Measurements from ENCODE around the gene LINC00237. TPM values are rescaled to one million over a fixed set of nuclear protein-coding genes. Genes with fewer than 3 reads are reported as not detected.

The LINC00237 gene
- total RNA-seq, 1 donor from 2014 or later = not detected

GRCh38 chr20:21125849-21126580 lies 19.9 kb upstream of the LINC00237 start, which contains the start of gene KIZ:
TSS of gene KIZ (plus strand) at chr20:21126082. CDS start at chr20:21126116, 34 bp downstream.
- DNase-seq (ENCODE audit: low read depth in 2 of 2) = peak; percentile 94 to 97

DNA sequence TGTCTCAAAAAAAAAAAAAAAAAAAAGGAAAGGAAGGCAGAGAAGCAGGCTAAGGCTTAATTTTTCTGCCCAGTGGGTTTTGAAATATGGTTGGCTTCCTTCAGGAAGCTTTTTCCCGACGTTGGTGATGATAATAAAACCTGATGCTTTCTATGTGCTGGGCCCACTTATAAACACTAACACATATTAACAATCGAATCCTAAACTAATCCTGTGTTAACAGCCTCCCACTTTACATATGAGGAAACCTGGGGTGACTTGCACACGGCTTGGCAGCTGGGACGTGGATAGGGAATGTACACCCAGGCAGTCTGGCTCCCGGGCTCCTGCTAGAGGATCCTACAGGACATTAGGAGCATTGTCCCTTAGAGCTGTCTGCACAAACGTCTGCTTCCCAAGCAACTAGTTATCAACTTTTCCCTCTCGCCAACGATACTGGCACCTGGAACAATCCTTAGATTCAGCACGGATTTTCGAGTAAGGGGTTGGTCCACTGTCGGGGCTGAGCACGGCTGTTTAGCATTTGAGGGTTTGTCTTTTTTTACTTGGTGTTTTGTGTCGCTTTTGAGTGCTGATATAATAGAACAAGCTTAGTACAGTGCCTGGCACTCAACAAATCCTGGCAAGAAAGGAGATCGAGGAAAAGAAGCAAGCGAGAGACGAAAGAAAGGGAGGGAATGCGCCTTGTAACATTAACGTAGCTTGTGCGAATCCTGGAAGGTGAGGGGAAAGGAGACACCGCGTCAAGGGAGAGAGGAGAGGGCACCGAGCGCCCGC lies 19.1 kb upstream of the LINC00237 start:
- peak; percentile 47 to 48 for DNase-seq (ENCODE audit: low read depth in 2 of 2)

DNA sequence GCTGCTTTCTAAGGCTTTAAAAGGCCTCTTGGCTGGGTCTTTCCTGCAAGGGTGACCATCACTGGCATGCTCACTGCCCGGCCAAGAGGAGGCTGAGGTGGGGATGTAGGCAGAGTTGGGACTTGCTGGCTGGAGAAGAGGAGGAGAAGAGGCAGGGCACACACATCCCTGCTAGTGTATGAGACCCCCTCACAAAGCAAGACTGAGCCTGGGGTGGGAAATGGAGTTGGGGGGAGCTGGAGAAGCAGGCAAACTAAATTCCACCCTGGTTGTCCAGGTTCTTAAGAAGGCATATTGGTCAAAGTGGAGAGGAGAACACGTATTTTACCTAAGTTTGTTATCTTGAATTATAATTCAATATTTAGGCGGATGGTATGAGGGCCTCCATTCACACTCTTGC lies 18.0 kb upstream of the LINC00237 start:
- no peak for DNase-seq (ENCODE audit: low read depth in 2 of 2)

- DNase-seq (ENCODE audit: low read depth in 2 of 2) = no peak
Observed at GRCh38 chr20:21118782-21119181, 12.6 kb upstream of the LINC00237 start.

GRCh38 chr20:21118138-21118537 lies 12.0 kb upstream of the LINC00237 start:
- no peak for DNase-seq (ENCODE audit: low read depth in 2 of 2)

- no peak for DNase-seq (ENCODE audit: low read depth in 2 of 2)
Observed at GRCh38 chr20:21117521-21117920, 11.4 kb upstream of the LINC00237 start.

DNA sequence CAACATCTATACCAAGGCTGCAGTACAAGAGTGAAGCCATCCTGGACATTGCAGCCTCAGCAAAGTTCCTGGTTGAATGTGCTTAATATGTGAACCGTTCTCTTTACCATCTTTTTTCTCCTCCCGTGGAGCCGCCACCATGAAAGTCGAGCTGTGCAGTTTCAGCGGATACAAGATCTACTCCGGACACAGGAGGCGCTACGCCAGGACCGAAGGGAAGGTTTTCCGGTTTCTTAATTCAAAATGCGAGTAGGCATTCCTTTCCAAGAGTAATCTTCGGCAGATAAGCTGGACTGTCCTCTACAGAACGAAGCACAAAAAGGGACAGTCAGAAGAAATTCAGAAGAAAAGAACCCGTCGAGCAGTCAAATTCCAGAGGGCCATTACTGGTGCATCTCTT lies 8.4 kb upstream of the LINC00237 start:
- DNase-seq (ENCODE audit: low read depth in 2 of 2) = no peak

DNA sequence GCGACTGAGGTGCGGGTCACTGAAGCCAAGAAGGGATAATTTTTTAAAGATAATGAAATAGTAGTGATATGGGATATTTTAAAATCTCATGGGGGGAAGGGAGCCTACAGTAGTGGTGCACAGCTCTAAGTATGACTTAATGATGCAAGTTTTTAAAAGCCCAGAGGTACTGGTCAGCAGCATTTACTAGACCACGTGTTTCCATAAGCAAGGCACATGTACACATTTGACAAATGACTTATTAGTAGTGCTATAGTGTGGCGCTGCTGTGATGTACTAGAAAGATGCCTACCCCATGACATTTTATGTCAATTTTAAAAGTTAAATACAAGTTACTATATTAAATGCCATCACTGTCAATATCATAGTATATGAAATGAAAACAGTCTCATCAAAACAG lies 7.5 kb upstream of the LINC00237 start:
- DNase-seq (ENCODE audit: low read depth in 2 of 2) = no peak

GRCh38 chr20:21111416-21111815 lies 5.3 kb upstream of the LINC00237 start:
- no peak for DNase-seq (ENCODE audit: low read depth in 2 of 2)

- DNase-seq (ENCODE audit: low read depth in 2 of 2) = no peak
Observed at GRCh38 chr20:21110811-21111210, 4.7 kb upstream of the LINC00237 start.

GRCh38 chr20:21109144-21109543 lies 3.0 kb upstream of the LINC00237 start:
- DNase-seq (ENCODE audit: low read depth in 2 of 2) = no peak

DNA sequence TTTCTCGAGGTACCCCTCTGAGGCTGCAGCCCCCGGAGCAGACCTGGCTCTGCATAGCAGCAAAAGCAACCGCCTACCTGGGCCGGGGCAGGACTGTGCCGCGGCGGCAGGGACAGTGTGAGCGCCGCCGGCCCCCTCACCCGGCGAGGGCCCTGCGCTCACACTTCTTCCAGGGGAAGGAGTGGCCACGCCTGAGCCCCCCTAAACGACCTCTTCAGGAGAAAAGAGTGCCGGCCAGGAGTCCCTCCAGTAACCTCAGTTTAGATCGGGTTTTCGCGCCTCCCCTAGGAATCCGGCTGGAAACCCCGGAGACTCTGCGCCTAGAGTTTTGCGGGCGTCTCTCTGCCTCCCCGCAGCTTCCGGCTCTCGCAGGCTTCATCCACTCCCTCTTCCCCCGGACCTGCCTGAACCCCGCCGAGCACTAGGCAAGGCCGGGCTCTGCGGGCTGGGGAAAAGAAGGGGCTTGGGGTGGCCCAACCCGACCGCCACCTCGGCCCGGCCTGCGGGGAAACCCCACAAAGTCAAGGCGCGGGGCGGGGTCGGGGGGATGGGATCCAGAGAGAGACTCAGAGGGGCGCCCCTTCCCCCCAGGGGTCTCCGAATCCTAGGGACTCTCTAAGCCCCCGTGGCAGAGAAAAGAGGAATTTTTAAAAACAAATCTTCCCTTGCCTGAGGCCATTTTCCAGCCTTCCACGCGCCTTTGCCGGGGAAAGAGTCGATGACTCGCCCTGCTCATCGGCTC lies 558 bp downstream of the LINC00237 start:
- DNase-seq (ENCODE audit: low read depth in 2 of 2) = no peak

DNA sequence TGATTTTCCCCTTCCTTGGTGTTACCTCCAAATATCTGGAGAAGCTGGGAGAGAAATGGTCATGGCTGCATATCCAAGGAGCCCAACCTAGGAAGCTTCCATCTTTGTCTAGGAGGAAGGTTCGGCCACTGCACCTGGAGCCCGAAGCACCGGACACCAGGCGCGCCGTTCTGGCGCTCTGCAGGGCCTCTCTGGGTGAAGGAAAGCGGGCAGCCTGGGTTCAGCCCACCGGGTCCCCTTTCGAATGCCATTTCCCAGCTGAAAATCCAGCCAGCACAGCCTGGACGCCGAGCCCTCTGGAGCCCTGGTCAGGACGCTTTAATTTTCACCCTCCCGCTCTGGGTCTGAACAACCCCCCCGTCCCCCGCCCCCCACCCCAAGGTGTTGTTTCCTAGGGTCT lies 1.2 kb downstream of the LINC00237 start:
- DNase-seq (ENCODE audit: low read depth in 2 of 2) = no peak

DNA sequence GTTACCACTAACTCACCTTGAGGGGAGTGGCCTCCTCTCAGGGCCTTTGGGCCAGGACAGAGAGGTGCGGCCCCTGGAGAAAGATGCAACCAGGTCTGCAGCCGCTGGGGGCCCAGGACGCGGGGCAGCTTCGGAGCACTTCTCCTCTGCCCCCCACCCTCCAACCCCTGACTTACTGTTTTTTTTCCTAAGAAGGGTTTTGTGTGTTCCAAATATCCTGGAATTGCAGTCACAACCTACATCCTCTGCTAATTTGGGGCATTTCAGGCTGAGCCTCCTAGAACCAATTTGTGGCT lies 1.7 kb downstream of the LINC00237 start:
- DNase-seq (ENCODE audit: low read depth in 2 of 2) = no peak

- no peak for DNase-seq (ENCODE audit: low read depth in 2 of 2)
Observed at GRCh38 chr20:21103582-21104465, 2.3 kb downstream of the LINC00237 start.

GRCh38 chr20:21102603-21103311 lies 3.4 kb downstream of the LINC00237 start:
- DNase-seq (ENCODE audit: low read depth in 2 of 2) = peak in 1 of 2 donors; percentile 33

DNA sequence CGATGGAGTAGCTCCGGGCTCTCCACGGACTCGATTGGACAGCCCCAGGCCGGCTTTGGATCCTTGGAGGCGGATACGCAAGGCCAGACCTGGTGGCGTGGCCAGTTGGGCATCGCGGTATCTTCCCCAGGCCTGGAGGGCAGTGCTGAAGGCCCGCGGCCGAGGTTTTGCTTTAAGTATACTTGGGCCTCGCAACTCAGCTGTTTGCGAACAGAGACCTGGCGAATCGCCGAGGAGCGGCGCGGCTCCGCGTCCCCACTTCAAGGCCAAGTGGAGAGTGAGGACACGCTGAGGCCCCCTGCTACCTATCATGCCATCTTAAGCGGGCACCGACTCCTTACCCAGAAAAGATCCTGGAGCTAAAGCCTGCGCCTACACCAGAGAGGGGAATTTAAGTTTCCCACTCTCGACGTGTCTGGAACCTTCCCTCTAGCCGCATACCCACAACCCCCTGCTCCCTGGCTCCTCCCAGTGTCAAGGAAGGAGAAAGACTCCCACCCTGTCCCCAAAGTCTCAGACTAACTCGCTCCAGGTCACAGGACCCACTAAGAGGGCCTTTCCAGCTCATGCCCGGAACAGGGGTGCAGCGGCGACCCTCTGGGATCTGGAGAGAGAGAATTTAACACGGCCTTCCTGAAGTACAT lies 4.1 kb downstream of the LINC00237 start:
- DNase-seq (ENCODE audit: low read depth in 2 of 2) = peak in 1 of 2 donors; percentile 2

- DNase-seq (ENCODE audit: low read depth in 2 of 2) = no peak
Observed at GRCh38 chr20:21101453-21101931, 4.7 kb downstream of the LINC00237 start.

- peak in 1 of 2 donors; percentile 5 for DNase-seq (ENCODE audit: low read depth in 2 of 2)
Observed at GRCh38 chr20:21100578-21101452, 5.3 kb downstream of the LINC00237 start.

Data from lung microvascular endothelial cell (primary cell).